Bone marrow (tissue), 2 donors: ENCODE results near the gene AGPS.

Experiments used
- DNase-seq, 2 donors: peaks; one replicate each; lab custom pipeline; 2025; lab: John Stamatoyannopoulos, UW

Gene AGPS

GRCh38 chr2:177589186-177589585, 196.6 kb downstream of the AGPS start:
- DNase-seq, result no peak

DNA sequence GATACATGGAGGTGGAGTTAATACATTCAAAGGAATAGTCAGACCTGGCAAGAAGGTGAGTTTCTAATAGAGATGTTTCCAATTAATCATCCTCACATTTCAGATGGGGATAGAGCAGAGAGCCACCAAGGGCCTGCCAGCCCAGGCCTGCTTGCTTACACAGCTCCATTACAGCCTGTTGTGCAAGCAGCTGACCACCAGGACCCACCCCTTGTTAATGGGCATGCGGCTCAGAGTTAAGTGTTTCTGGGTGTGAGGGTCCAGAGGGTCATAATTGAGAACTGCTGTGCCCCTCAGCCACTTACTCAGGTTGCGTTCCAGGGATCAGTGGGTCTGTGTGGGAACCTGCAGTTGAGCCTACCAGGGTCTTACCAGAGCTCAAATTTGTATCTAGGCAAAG, 199.8 kb downstream of the AGPS start:
- no peak for DNase-seq

- no peak for DNase-seq
Observed at GRCh38 chr2:177592945-177593344, 200.4 kb downstream of the AGPS start.

GRCh38 chr2:177593402-177593801, 200.8 kb downstream of the AGPS start:
- DNase-seq, result no peak
